HS-5 (cell line): Measurements from ENCODE around the gene HOMER3.
"Not testable (repeated sequence)": the region's sequence is repeated elsewhere in the genome, so short reads cannot be mapped to it uniquely, and the experiment has no call there.

Experiments used
- DNase-seq: peaks from one replicate; pipeline ENCODE4 v3.0.0-alpha.2; 2012; ENCODE audit warnings: low read depth

The HOMER3 gene

DNA sequence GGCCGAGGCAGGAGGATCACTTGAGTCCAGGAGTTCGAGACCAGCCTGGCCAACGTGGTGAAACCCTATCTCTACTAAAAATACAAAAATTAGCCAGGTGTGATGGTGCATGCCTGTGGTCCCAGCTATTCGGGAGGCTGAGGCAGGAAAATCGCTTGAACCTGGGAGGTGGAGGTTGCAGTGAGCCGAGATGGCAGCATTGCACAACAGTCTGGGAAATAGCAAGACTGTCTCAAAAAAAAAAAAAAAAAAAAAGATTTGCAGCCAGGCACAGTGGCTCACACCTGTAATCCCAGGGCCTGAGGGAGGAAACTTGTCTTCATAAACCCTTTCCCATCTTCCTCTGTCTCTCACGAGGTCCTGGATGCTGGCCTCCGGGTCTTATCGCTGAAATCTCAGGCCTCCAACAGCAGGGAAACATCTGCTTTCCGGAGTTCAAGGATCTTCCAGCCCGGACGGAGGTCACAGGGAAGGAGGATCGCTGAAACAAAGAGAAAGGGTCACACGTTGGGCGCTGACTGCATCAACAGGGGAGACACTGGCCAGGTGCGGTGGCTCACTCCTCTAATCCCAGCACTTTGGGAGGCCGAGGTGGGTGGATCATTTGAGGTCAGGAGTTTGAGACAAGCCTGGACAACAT is 11.5 kb upstream of the HOMER3 start:
- DNase-seq = not testable (repeated sequence)

DNA sequence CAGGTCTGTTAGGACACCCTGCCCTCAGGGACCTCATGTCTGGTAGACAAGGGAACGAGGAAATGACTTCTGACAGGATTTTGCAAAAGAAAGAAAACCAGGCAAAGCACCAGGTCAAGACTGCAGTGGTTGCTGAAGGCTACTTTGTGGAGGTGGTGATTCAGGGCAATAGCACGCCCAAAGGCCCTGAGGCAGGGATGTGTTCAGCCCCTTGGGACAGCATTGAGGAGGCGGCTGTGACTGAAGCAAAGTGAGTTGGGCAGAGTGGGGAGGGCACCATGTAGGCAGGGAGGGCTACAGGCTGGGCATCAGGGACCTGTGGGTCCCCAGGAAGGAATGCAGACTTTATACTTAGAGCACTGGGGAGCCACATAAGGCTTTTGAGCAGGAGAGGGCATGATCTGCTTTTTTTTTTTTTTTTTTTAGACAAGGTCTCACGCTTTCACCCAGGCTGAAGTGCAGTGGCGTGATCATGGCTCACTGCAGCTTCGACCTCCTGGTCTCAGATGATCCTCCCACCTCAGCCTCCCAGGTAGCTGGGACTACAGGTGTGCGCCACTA is 10.8 kb upstream of the HOMER3 start:
- DNase-seq = no peak

DNA sequence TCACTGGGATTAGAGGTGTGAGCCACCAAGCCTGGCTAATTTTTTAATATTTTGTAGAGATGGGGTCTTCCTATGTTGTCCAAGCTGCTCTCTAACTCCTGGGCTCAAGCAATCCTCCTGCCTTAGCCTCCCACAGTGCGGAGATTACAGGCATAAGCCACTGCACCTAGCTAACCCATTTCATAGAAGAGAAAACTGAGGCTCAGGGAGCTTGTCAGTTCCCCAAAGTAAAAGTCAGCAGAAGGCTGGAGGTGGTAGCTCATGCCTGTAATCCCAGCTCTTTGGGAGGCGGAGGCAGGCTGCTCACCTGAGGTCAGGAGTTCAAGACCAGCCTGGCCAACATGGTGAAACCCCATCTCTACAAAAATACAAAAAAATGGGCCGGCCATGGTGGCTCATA is 8.8 kb upstream of the HOMER3 start:
- no peak for DNase-seq

GRCh38 chr19:18948976-18949356 is 7.9 kb upstream of the HOMER3 start:
- no peak for DNase-seq

DNA sequence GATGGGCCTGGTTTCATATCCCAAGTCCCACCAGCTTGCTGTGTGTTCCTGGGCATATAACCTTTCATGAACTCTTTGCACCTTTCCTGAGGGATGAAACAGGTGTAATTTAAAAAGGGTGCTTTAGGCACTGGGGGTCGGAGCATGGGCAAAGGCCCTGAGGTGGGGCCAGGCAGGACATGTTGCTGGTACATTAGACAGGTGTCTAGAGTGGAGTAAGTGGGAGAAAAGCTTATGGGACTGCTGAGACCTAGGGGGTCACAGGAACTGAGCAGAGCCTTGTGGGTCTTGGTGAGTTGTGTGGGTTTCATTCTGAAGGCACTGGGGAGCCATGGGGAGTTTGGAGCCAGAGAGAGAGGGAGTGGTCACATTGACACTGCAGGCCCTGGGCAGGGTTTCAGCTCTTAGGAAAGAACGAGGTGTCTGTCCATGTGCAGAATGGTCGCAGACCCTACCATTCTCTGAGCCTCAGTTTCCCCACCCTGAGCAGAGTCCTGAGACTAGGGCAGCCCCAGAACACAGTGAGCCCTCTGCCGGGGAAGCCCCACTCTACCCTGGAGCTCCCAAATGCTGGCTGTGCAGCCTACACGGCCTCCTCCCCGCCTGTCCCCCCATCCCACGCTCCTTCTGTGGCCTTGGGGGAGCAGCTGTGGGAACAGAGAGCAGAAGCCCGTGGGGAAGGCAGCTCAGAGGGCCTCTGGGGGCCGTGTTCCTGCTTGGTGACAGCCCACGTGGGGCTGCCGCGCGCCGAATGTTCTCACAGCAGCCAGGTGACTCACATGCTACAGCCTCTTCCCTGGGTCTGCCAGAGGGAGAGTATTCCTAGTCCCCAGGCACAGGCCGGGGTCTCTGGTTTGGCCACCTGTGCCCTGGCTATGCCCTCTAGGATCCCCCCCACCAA is 7.3 kb upstream of the HOMER3 start:
- DNase-seq = no peak

DNA sequence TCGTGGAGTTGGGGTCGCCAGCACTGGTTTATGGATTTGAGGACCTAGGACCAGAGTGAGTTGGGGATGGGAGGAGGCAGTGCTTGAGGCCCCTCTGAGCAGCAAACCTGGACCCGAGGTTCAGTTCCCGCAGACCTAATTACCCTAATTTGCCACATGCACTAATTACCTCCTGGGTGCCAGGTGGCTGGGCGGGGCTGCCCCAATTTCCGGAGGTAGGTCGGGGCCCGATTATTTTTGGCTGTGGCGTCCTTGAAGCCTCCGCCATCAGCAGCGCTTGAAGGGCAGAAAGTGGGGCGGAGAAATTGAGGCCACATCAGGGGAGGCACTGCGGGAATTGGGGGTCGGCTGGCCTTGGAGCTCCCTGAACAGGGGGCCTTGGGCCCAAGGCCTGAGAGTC is 5.9 kb upstream of the HOMER3 start:
- DNase-seq = no peak

DNA sequence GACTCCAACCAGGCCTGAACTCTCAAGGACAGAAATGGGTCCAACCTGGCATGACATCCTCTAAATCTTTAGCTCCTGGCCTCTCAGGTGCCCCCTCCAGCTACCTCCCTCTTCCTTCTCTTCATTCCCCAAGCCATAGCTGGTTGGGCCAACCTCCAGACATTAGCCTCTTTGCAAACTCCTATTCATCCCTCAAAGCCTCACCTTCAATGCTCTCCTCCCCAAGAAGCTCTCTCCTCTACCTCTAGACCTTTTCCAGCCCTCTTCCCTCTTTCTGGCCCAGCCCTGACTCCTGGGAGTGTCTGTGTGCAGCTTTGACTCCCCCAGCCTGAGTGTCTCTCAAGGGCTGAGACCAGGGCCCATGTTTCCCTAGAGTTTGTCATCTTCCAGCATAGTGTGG is 5.3 kb upstream of the HOMER3 start:
- no peak for DNase-seq

DNA sequence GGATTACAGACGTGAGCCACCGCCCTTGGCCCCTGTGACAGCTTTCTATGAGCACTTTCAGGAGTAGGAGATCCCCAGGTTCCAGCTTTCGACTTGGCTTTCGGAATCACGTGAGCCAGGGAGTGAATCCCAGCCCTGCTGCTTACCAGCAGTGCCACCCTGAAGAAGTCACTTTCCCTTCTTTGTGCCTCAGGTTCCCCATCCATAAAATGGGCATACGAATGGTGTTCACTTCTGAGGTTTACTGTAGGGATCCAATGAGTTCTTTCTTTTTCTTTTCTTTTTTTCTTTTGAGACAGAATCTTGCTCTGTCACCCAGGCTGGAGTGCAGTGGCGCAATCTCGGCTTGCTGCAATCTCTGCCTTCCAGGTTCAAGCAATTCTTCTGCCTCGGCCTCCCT is 4.3 kb upstream of the HOMER3 start:
- DNase-seq = no peak

DNA sequence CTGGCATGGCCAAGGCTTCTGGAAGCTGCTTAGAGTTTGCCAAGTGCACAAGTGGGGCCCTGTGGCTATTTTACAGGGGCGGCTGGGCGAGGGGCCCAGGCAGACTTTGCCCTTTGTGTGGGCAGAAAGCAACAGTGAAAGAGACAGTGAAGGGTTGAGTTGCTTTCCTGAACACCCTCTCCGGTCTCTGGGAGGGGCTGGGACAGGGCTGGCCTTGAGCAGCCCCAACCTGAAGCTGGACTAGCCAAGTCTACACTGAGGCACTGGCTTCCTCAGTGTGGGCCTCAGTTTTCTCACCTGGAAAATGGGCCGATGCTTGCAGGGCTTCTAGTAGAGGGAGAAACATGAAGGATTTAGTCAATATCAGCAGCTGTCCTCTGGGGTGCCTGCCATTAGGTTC is 2.4 kb upstream of the HOMER3 start:
- DNase-seq = no peak

DNA sequence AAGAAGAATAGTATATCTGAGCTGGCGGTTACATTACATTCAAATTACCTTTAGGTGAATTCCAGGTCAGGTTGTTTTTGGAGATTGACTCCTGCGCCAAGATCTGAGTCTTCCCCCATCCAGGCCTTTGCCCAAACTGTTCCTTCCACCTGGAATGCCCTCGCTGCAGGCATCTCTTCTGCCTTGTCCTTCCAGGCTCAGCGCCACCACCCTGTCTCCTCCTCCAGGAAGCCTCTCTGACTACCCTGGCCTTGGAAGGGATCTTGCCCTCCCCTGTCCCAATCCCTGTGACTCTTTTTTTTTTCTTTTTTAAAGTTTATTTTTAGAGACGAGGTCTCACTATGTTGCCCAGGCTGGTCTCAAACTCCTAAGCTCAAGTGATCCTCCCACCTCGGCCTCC is 1.7 kb upstream of the HOMER3 start:
- no peak for DNase-seq

DNA sequence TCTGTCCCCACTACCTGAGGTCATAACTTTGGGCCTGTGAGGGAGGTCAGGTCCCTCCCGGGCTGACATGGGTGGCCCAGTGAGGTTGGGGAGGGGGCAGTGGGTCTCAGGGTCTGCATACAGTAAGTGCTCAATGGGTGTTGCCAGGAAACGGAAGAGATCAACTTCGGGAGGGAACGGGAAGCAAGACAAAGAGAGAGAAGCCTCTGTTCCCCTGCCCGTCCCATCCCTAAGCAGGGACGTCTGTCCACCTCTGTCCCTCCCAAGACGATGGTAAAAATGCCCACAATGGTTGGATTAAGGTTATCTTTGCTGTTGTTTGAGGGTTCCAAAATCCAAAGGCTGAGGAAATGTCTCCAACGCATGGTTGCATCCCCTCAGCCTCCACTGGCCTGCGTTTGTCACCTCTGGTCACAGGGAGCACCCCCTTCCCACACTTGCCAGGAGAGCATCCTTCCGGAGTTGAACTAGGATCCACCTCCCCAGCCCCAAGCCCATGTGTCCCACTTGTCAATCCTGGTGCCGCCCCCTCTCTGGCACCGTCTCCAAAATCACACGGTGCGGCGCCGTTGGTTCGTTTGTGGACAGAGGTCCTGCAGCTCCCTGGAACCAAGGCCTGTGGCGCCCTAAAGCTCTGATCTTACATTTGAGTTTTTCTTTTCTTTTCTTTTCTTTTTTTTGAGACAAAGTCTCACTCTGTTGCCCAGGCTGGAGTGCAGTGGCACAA is 774 bp upstream of the HOMER3 start:
- no peak for DNase-seq

DNA sequence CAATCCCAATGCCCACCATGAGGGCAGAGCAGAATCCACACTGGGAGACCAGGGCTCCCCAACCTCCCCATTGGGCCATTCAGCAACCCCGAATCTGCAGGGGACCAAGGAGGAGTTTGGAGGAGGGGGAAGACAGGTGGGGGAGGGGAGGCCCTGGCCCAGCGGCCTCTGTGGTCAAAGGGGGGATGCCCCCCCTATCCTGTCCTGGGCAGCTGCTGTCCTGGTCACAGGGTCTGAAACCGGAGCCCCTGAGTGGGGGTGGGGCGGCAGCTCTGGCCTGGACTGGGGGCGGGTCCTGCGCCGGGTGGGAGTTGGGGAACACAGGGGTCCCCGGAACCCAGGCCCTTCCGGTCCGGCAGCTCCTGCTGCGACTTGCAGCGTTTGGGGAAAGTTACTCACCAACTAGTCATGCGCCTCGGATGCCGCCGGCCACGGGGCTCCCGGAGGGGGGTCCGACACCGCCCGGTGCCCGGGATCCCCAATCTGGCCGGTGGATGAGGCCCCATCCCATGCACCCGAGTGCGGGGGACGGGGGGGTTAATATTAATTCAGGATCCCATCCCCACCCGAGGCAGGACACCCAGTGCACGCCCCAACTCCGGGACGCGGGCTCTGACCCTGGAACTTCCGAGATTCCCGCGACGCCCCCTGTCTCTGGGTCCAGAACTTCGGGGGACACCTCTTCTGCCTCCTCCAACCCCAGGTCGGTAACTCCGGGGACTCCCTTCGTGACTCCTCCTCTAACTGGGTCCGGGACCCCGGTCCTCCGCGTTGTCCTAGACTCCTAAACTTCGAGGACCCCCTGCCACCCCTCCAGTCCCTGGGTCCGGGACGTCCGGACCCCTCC is 872 bp downstream of the HOMER3 start:
- peak; percentile 35 for DNase-seq

GRCh38 chr19:18939163-18939562 is 1.9 kb downstream of the HOMER3 start:
- no peak for DNase-seq

- DNase-seq = no peak
These were observed 7.7 kb downstream of the HOMER3 start for GRCh38 chr19:18933297-18933696.

GRCh38 chr19:18932216-18932841 is 8.7 kb downstream of the HOMER3 start:
- no peak for DNase-seq

DNA sequence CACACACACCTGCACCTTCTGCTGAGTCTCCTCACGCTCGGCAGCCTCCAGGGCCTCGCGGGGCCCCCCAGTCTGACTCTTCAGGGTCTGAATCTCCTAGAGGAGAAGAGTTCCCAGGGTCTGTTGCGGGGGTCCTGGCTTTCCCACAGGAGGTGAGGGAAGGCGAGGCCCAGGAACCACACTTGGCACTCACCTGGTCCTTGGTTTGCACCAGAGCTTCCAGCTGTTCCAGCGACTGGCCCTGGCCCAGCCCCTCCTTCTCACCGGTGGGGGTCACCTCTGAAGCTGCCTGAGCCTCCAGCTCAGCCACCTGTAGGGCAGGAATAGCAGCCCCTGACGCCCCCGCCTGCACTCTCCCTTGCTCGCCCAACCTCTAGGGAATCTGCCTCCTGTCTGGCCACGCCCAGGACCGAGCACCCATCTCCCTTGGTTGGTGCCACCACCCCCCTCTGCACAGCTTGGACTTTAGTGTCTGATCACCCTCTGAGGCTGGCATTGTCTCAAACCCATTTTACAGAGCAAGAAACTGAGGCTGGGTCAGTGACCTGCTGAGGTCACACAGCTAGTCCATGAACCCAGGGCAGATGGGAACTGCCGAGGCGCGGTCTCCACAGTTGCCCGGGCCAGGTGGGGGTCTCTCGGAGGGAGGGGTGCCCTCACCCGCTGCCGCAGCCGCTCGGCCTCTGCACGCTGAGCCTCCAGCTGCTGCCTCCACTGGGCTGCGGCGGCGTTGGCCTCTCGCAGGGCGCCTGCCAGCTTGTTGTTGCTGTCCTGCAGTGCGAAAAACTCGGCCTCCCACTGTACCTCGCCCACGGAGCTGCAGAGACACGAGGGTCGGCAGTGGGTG is 9.5 kb downstream of the HOMER3 start:
- DNase-seq = no peak

GRCh38 chr19:18929311-18929710 is 11.7 kb downstream of the HOMER3 start:
- no peak for DNase-seq

- DNase-seq = no peak
These were observed 12.8 kb downstream of the HOMER3 start for GRCh38 chr19:18928018-18928805.

DNA sequence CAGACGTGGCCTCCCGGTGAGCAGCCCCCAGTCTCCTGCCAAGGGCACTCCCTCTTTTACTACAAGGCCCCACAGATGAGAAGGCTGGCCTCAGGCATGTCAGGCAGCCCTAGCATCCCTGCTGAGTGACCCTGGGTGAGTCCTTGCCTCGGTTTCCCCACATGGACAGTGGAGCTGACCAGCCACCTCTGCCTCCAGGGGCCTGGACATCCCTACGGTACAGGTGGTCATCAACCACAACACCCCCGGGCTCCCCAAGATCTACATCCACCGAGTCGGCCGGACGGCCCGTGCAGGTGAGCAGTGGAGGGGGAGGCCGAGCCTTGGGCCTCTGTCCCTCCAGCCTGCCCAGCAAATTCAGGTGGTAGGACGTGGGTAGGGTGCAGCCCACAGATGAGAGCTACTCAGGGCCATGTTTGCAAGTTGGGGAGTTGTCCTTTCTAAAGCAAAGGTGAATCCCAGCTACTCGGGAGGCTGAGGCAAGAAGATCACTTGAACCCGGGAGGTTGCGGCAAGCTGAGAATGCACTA is 16.3 kb downstream of the HOMER3 start:
- DNase-seq = no peak
